Activated T-helper 17 cell treated with anti-CD3 and anti-CD28 coated beads, Interleukin-2, amount 50 U/mL, for 72 hours (primary cell): ENCODE measurements around the gene BHLHA15. TPM values are rescaled to one million over a fixed set of nuclear protein-coding genes. Genes with fewer than 3 reads are reported as not detected.

Experiments
- ATAC-seq: fragments of 150-1000 bp; cut with Tn5 transposase; replicated peaks from 2 replicates; pipeline ENCODE4 v1.10.0; 2021; ENCODE audit warnings: mild to moderate bottlenecking, moderate library complexity
- H3K27ac Mint-ChIP-seq: one replicate; pipeline ENCODE4 v1.8.0; 2022; ENCODE audit warnings: mixed read lengths
- H3K27me3 Mint-ChIP-seq: one replicate; pipeline ENCODE4 v1.8.0; 2022; ENCODE audit warnings: mixed read lengths
- H3K36me3 Mint-ChIP-seq: one replicate; pipeline ENCODE4 v1.8.0; 2022; ENCODE audit warnings: low read depth, mild to moderate bottlenecking, mixed read lengths
- H3K4me1 Mint-ChIP-seq: one replicate; pipeline ENCODE4 v1.8.0; 2022; ENCODE audit warnings: mixed read lengths
- H3K4me3 Mint-ChIP-seq: one replicate; pipeline ENCODE4 v1.8.0; 2022; ENCODE audit warnings: mild to moderate bottlenecking, mixed read lengths
- H3K9me3 Mint-ChIP-seq: one replicate; pipeline ENCODE4 v1.8.0; 2022; ENCODE audit warnings: mixed read lengths
- total RNA-seq, 2 donors: library from RNA; stranded (reverse); gene quantifications; one replicate each; pipeline ENCODE4 v1.2.3, GENCODE V29; 2022

Gene BHLHA15
- total RNA-seq: not detected

GRCh38 chr7:98211221-98211675, at the start of gene BHLHA15:
Gene BHLHA15, plus strand, starts transcription at chr7:98211439. Its CDS starts 871 bp downstream, at chr7:98212310.
- Mint-ChIP-seq H3K27me3 (no peaks in the 10 kb centered on the region), H3K27ac (no peak within 1 kb of the TSS), H3K4me1 (no peaks in the 10 kb centered on the region), H3K36me3 (peaks cover 15% of the 10 kb centered on the region), H3K9me3 (no peaks in the 10 kb centered on the region), H3K4me3 (peak within 1 kb of the TSS; percentile 47)
- peak; percentile 40 for ATAC-seq

- Mint-ChIP-seq H3K36me3 (peaks cover 32% of the 10 kb centered on the region), H3K4me3 (no peak overlapping the region), H3K9me3 (no peaks in the 10 kb centered on the region), H3K27ac (no peak overlapping the region), H3K27me3 (no peaks in the 10 kb centered on the region), H3K4me1 (peaks cover 3% of the 10 kb centered on the region)
- ATAC-seq: no peak
Observed at GRCh38 chr7:98162758-98163157, 48.5 kb upstream of the BHLHA15 start.

GRCh38 chr7:98163269-98163668, 48.0 kb upstream of the BHLHA15 start:
- no peaks in the 10 kb centered on the region for H3K9me3 Mint-ChIP-seq
- H3K27me3 Mint-ChIP-seq: no peaks in the 10 kb centered on the region
- H3K36me3 Mint-ChIP-seq: peaks cover 26% of the 10 kb centered on the region

GRCh38 chr7:98163704-98164494, 47.3 kb upstream of the BHLHA15 start:
- H3K36me3 Mint-ChIP-seq: peaks cover 24% of the 10 kb centered on the region
- no peak for ATAC-seq
- H3K4me3 Mint-ChIP-seq: no peak overlapping the region
- H3K27me3 Mint-ChIP-seq: no peaks in the 10 kb centered on the region
- peaks cover 7% of the 10 kb centered on the region for H3K4me1 Mint-ChIP-seq
- no peaks in the 10 kb centered on the region for H3K9me3 Mint-ChIP-seq
- no peak overlapping the region for H3K27ac Mint-ChIP-seq

More at GRCh38 chr7:98163269-98163668, 48.0 kb upstream of the BHLHA15 start:
- peaks cover 7% of the 10 kb centered on the region for H3K4me1 Mint-ChIP-seq
- no peak overlapping the region for H3K27ac Mint-ChIP-seq
- H3K4me3 Mint-ChIP-seq: no peak overlapping the region
- ATAC-seq: no peak

- ATAC-seq: peak; percentile 53
- no peaks in the 10 kb centered on the region for H3K9me3 Mint-ChIP-seq
- H3K36me3 Mint-ChIP-seq: peaks cover 5% of the 10 kb centered on the region
- peaks cover 7% of the 10 kb centered on the region for H3K4me1 Mint-ChIP-seq
- no peak overlapping the region for H3K27ac Mint-ChIP-seq
- no peak overlapping the region for H3K4me3 Mint-ChIP-seq
- H3K27me3 Mint-ChIP-seq: no peaks in the 10 kb centered on the region
Observed at GRCh38 chr7:98165827-98166667, 45.2 kb upstream of the BHLHA15 start.

GRCh38 chr7:98166668-98166970, 44.6 kb upstream of the BHLHA15 start:
- Mint-ChIP-seq H3K27me3 (no peaks in the 10 kb centered on the region), H3K9me3 (no peaks in the 10 kb centered on the region), H3K36me3 (peaks cover 6% of the 10 kb centered on the region), H3K27ac (no peak overlapping the region), H3K4me3 (no peak overlapping the region), H3K4me1 (peaks cover 7% of the 10 kb centered on the region)
- ATAC-seq: no peak

- Mint-ChIP-seq H3K27ac (no peak overlapping the region), H3K4me3 (no peak overlapping the region), H3K4me1 (peaks cover 7% of the 10 kb centered on the region), H3K9me3 (no peaks in the 10 kb centered on the region), H3K27me3 (no peaks in the 10 kb centered on the region), H3K36me3 (peaks cover 13% of the 10 kb centered on the region)
- no peak for ATAC-seq
Observed at GRCh38 chr7:98167653-98168052, 43.6 kb upstream of the BHLHA15 start.

GRCh38 chr7:98168181-98168903, 42.9 kb upstream of the BHLHA15 start:
- Mint-ChIP-seq H3K4me1 (peaks cover 7% of the 10 kb centered on the region), H3K36me3 (peaks cover 13% of the 10 kb centered on the region), H3K9me3 (no peaks in the 10 kb centered on the region), H3K4me3 (no peak overlapping the region), H3K27ac (no peak overlapping the region), H3K27me3 (no peaks in the 10 kb centered on the region)
- ATAC-seq: peak; percentile 86

GRCh38 chr7:98168904-98169621, 42.2 kb upstream of the BHLHA15 start:
- H3K36me3 Mint-ChIP-seq: peaks cover 13% of the 10 kb centered on the region
- H3K27ac Mint-ChIP-seq: no peak overlapping the region
- H3K4me1 Mint-ChIP-seq: peaks cover 7% of the 10 kb centered on the region
- H3K9me3 Mint-ChIP-seq: no peaks in the 10 kb centered on the region
- H3K27me3 Mint-ChIP-seq: no peaks in the 10 kb centered on the region
- no peak overlapping the region for H3K4me3 Mint-ChIP-seq
- no peak for ATAC-seq

GRCh38 chr7:98170966-98171365, 40.3 kb upstream of the BHLHA15 start:
- H3K4me1 Mint-ChIP-seq: peaks cover 7% of the 10 kb centered on the region
- H3K4me3 Mint-ChIP-seq: no peak overlapping the region
- no peaks in the 10 kb centered on the region for H3K9me3 Mint-ChIP-seq
- H3K36me3 Mint-ChIP-seq: peaks cover 25% of the 10 kb centered on the region
- no peaks in the 10 kb centered on the region for H3K27me3 Mint-ChIP-seq
- no peak overlapping the region for H3K27ac Mint-ChIP-seq
- no peak for ATAC-seq

GRCh38 chr7:98171449-98171848, 39.8 kb upstream of the BHLHA15 start:
- Mint-ChIP-seq H3K4me3 (no peak overlapping the region), H3K27ac (no peak overlapping the region), H3K27me3 (no peaks in the 10 kb centered on the region), H3K4me1 (peaks cover 7% of the 10 kb centered on the region), H3K36me3 (peaks cover 29% of the 10 kb centered on the region), H3K9me3 (no peaks in the 10 kb centered on the region)
- no peak for ATAC-seq

- Mint-ChIP-seq H3K27ac (no peak overlapping the region), H3K27me3 (no peaks in the 10 kb centered on the region), H3K9me3 (no peaks in the 10 kb centered on the region), H3K4me1 (no peaks in the 10 kb centered on the region), H3K36me3 (peaks cover 29% of the 10 kb centered on the region), H3K4me3 (no peak overlapping the region)
- ATAC-seq: no peak
Observed at GRCh38 chr7:98174334-98175259, 36.6 kb upstream of the BHLHA15 start.

GRCh38 chr7:98175260-98175940, 35.8 kb upstream of the BHLHA15 start:
- H3K4me1 Mint-ChIP-seq: no peaks in the 10 kb centered on the region
- H3K9me3 Mint-ChIP-seq: no peaks in the 10 kb centered on the region
- peaks cover 29% of the 10 kb centered on the region for H3K36me3 Mint-ChIP-seq
- H3K4me3 Mint-ChIP-seq: no peak overlapping the region
- no peak for ATAC-seq
- H3K27ac Mint-ChIP-seq: no peak overlapping the region
- H3K27me3 Mint-ChIP-seq: no peaks in the 10 kb centered on the region
